IMR-90 (cell line): ENCODE results near the gene CCL4.

Experiments
- CTCF ChIP-seq: conservative IDR thresholded peaks from 2 replicates; pipeline ENCODE4 v1.5.1; 2012; ENCODE audit warnings: mild to moderate bottlenecking, low read depth, low read length, improper control_type of control experiment
- RAD21 ChIP-seq: IDR thresholded peaks from 2 replicates; pipeline ENCODE4 v1.6.1; 2012; ENCODE audit warnings: low read length, improper control_type of control experiment
- RFX5 ChIP-seq: IDR thresholded peaks from 2 replicates; pipeline ENCODE4 v1.8.0; 2012; ENCODE audit warnings: low read depth, mild to moderate bottlenecking, low read length, moderate library complexity
- SMC3 ChIP-seq: fragments of 150-350 bp; IDR thresholded peaks from 2 replicates; pipeline ENCODE4 v1.6.1; 2016; ENCODE audit warnings: low read depth, mild to moderate bottlenecking, antibody characterized with exemption, low read length, moderate library complexity

DNA sequence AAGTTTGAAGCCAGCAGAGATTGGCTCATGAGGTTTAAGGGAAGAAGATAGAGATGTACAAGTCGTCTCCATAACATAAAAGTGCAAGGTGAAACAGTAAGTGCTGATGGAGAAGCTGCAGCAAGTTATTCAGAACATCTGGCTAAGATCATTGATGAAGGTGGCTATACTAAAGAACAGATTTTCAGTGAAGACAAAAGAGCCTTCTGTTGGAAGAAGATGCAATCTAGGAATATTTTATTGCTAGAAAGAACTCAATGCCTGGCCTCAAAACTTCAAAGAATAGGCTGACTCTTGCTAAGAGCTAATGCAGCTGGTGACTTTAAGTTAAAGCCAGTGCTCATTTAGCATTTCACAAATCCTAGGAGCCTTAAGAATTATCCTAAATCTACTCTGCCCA is 26.0 kb downstream of the CCL4 start:
- TF ChIP-seq SMC3 (no peak), CTCF (no peak), RAD21 (no peak), RFX5 (no peak)
